Measurements from ENCODE around the gene SLC18B1.
A peak's percentile ranks its signal among the peaks of the same experiment; 100 is the strongest.

SLC18B1 gene

GRCh38 chr6:132748446-132748845, 50.0 kb downstream of the SLC18B1 start:
- DNase-seq (ENCODE audit: low read depth) = no peak
- H3K4me3 ChIP-seq (ENCODE audit: low read length) = no peak overlapping the region
- TF ChIP-seq CTCF (IDR thresholded peaks at IDR 0.05; ENCODE audit: insufficient read depth, low read depth, low read length, missing control alignments) = no peak

GRCh38 chr6:132746048-132746447, 52.4 kb downstream of the SLC18B1 start:
- TF ChIP-seq CTCF (IDR thresholded peaks at IDR 0.05; ENCODE audit: insufficient read depth, low read depth, low read length, missing control alignments) = no peak
- DNase-seq (ENCODE audit: low read depth) = peak; percentile 88
- no peak overlapping the region for H3K4me3 ChIP-seq (ENCODE audit: low read length)

GRCh38 chr6:132742495-132742894, 55.9 kb downstream of the SLC18B1 start:
- H3K4me3 ChIP-seq (ENCODE audit: low read length) = no peak overlapping the region
- DNase-seq (ENCODE audit: low read depth) = no peak
- TF ChIP-seq CTCF (IDR thresholded peaks at IDR 0.05; ENCODE audit: insufficient read depth, low read depth, low read length, missing control alignments) = no peak

GRCh38 chr6:132741281-132741680, 57.2 kb downstream of the SLC18B1 start:
- H3K4me3 ChIP-seq (ENCODE audit: low read length) = no peak overlapping the region
- no peak for DNase-seq (ENCODE audit: low read depth)
- no peak for TF ChIP-seq CTCF (IDR thresholded peaks at IDR 0.05; ENCODE audit: insufficient read depth, low read depth, low read length, missing control alignments)

- no peak for TF ChIP-seq CTCF (IDR thresholded peaks at IDR 0.05; ENCODE audit: insufficient read depth, low read depth, low read length, missing control alignments)
- H3K4me3 ChIP-seq (ENCODE audit: low read length) = no peak overlapping the region
- DNase-seq (ENCODE audit: low read depth) = peak; percentile 90
These were observed 62.2 kb downstream of the SLC18B1 start for GRCh38 chr6:132736239-132736638.

- DNase-seq (ENCODE audit: low read depth) = peak; percentile 96
- TF ChIP-seq CTCF (IDR thresholded peaks at IDR 0.05; ENCODE audit: insufficient read depth, low read depth, low read length, missing control alignments) = peak; percentile 50
- H3K4me3 ChIP-seq (ENCODE audit: low read length) = no peak overlapping the region
These were observed 63.7 kb downstream of the SLC18B1 start for GRCh38 chr6:132734694-132735236.

- peak; percentile 31 for DNase-seq (ENCODE audit: low read depth)
- TF ChIP-seq CTCF (IDR thresholded peaks at IDR 0.05; ENCODE audit: insufficient read depth, low read depth, low read length, missing control alignments) = no peak
- peak overlapping the region; percentile 9 for H3K4me3 ChIP-seq (ENCODE audit: low read length)
These were observed 64.6 kb downstream of the SLC18B1 start for GRCh38 chr6:132733814-132734213.
